Activated B cell treated with CpG ODN at 0.5 μM for 24 hours (primary cell): ENCODE results near the gene IGF2R. TPM values are rescaled to one million over a fixed set of nuclear protein-coding genes. Genes with fewer than 3 reads are reported as not detected.

Source experiments
- ATAC-seq: fragments of 200-7000 bp; cut with Tn5 transposase; one replicate; pipeline ENCODE4 v1.10.0; 2021; ENCODE audit warnings: low read depth, mild to moderate bottlenecking, moderate library complexity
- CTCF ChIA-PET: fragments of 350-600 bp; sonication (Branson Sonifier 250); formaldehyde crosslinking; loops from one replicate; lab custom pipeline; 2021; ENCODE audit warnings: antibody characterized with exemption; lab: Charles Lee
- POLR2A ChIA-PET: fragments of 350-600 bp; sonication (Branson Sonifier 250); formaldehyde crosslinking; loops from one replicate; lab custom pipeline; 2021; ENCODE audit warnings: antibody characterized with exemption; lab: Charles Lee
- DNase-seq: peaks from one replicate; pipeline ENCODE4 v3.0.0; 2022
- H3K27ac Mint-ChIP-seq: one replicate; pipeline ENCODE4 v1.8.0; 2020; ENCODE audit warnings: mixed read lengths
- H3K27me3 Mint-ChIP-seq: one replicate; pipeline ENCODE4 v1.8.0; 2021; ENCODE audit warnings: mixed read lengths
- H3K36me3 Mint-ChIP-seq: one replicate; pipeline ENCODE4 v1.8.0; 2021; ENCODE audit warnings: low read depth, mixed read lengths
- H3K4me1 Mint-ChIP-seq: one replicate; pipeline ENCODE4 v1.8.0; 2021; ENCODE audit warnings: mixed read lengths
- H3K4me3 Mint-ChIP-seq: one replicate; pipeline ENCODE4 v1.8.0; 2020; ENCODE audit warnings: mild to moderate bottlenecking, mixed read lengths
- H3K9me3 Mint-ChIP-seq: one replicate; pipeline ENCODE4 v1.8.0; 2020; ENCODE audit warnings: mixed read lengths
- CTCF ChIP-seq: fragments of 200-600 bp; IDR thresholded peaks from one replicate; pipeline ENCODE4 v1.8.0; 2022; ENCODE audit warnings: antibody characterized with exemption, mild to moderate bottlenecking
- intact Hi-C: fragments of 100-400 bp; cut with micrococcal nuclease; formaldehyde crosslinking; loops from one replicate; pipeline ENCODE4 v1.15.1; 2024
- total RNA-seq: library from RNA; stranded (reverse); gene quantifications from 2 replicates; pipeline ENCODE4 v1.2.3, GENCODE V29; 2022

IGF2R gene
- total RNA-seq, 1 donor from 2014 or later = 79.5 TPM

GRCh38 chr6:159972506-159973268, 3.8 kb downstream of the IGF2R start:
- CTCF ChIA-PET = interaction anchor here (0.6 kb wide), 1 partner anchor 561 kb away, joined by 3 read pairs; no protein-coding TSS in a partner anchor

GRCh38 chr6:159973406-159973805, 4.5 kb downstream of the IGF2R start:
- CTCF ChIA-PET = interaction anchor here (0.6 kb wide), 1 partner anchor 560 kb away, joined by 3 read pairs; no protein-coding TSS in a partner anchor
- Mint-ChIP-seq H3K4me1 (peaks cover 68% of the 10 kb centered on the region), H3K9me3 (no peaks in the 10 kb centered on the region), H3K4me3 (no peak overlapping the region), H3K27me3 (no peaks in the 10 kb centered on the region), H3K36me3 (peaks cover 4% of the 10 kb centered on the region), H3K27ac (no peak overlapping the region)
- no peak for TF ChIP-seq CTCF
- POLR2A ChIA-PET = interaction anchor here (0.6 kb wide), 1 partner anchor 33 kb away, joined by 3 read pairs; no protein-coding TSS in a partner anchor
- intact Hi-C loops = no loop called here
- ATAC-seq (no peak), DNase-seq (no peak)

More at GRCh38 chr6:159972506-159973268, 3.8 kb downstream of the IGF2R start:
- H3K36me3 Mint-ChIP-seq = peaks cover 4% of the 10 kb centered on the region
- DNase-seq = no peak
- H3K4me1 Mint-ChIP-seq = peaks cover 64% of the 10 kb centered on the region
- intact Hi-C loops = no loop called here
- no peak overlapping the region for H3K4me3 Mint-ChIP-seq
- no peaks in the 10 kb centered on the region for H3K27me3 Mint-ChIP-seq
- no peak overlapping the region for H3K27ac Mint-ChIP-seq
- no peak for TF ChIP-seq CTCF
- no peaks in the 10 kb centered on the region for H3K9me3 Mint-ChIP-seq
- POLR2A ChIA-PET = interaction anchor here (0.6 kb wide), 1 partner anchor 278 kb away, joined by 3 read pairs; no protein-coding TSS in a partner anchor
- ATAC-seq = no peak

GRCh38 chr6:159973951-159974350, 5.1 kb downstream of the IGF2R start:
- ChIA-PET CTCF (no interaction called here), POLR2A (no interaction called here)
- no peak for DNase-seq
- Mint-ChIP-seq H3K4me3 (no peak overlapping the region), H3K36me3 (peaks cover 4% of the 10 kb centered on the region), H3K27me3 (no peaks in the 10 kb centered on the region), H3K4me1 (peaks cover 72% of the 10 kb centered on the region), H3K9me3 (no peaks in the 10 kb centered on the region), H3K27ac (no peak overlapping the region)
- ATAC-seq = no peak
- TF ChIP-seq CTCF = no peak
- intact Hi-C loops = no loop called here

GRCh38 chr6:159974932-159975331, 6.0 kb downstream of the IGF2R start:
- Mint-ChIP-seq H3K36me3 (peaks cover 4% of the 10 kb centered on the region), H3K4me3 (no peak overlapping the region), H3K27ac (no peak overlapping the region), H3K4me1 (peaks cover 80% of the 10 kb centered on the region), H3K27me3 (no peaks in the 10 kb centered on the region), H3K9me3 (no peaks in the 10 kb centered on the region)
- DNase-seq = no peak
- intact Hi-C loops = loop anchor here (5.0 kb wide), 2 partner anchors 57 to 1258 kb away; no protein-coding TSS in a partner anchor
- no peak for ATAC-seq
- TF ChIP-seq CTCF = no peak
- CTCF ChIA-PET = no interaction called here
- POLR2A ChIA-PET = interaction anchor here (0.5 kb wide), 1 partner anchor 16 kb away, joined by 6 read pairs; no protein-coding TSS in a partner anchor

GRCh38 chr6:159976686-159977254, 7.9 kb downstream of the IGF2R start:
- intact Hi-C loops = loop anchor here (5.0 kb wide), 2 partner anchors 56 to 1259 kb away; no protein-coding TSS in a partner anchor
- Mint-ChIP-seq H3K4me1 (peaks cover 82% of the 10 kb centered on the region), H3K27ac (peak overlapping the region; percentile 25), H3K36me3 (no peaks in the 10 kb centered on the region), H3K9me3 (no peaks in the 10 kb centered on the region), H3K4me3 (peak overlapping the region; percentile 33), H3K27me3 (no peaks in the 10 kb centered on the region)
- ATAC-seq = no peak
- no peak for TF ChIP-seq CTCF
- ChIA-PET CTCF (interaction anchor here (1.1 kb wide), 1 partner anchor 10 kb away, joined by 3 read pairs; no protein-coding TSS in a partner anchor), POLR2A (no interaction called here)
- DNase-seq = no peak
